Vagina (tissue), 2 donors: ENCODE results near the gene SDK2. TPM values are rescaled to one million over a fixed set of nuclear protein-coding genes. Genes with fewer than 3 reads are reported as not detected.

Experiments
- DNase-seq, 2 donors: peaks; one replicate each; pipeline ENCODE4 v3.0.0-alpha.2; 2017; ENCODE audit errors: extremely low spot score in 2 of 2
- H3K27ac ChIP-seq: fragments of 200-600 bp; sonication (generic); one replicate; pipeline ENCODE4 v1.5.1; 2019
- H3K27me3 ChIP-seq: fragments of 200-600 bp; sonication (generic); one replicate; pipeline ENCODE4 v1.5.1; 2019
- H3K36me3 ChIP-seq, 2 donors: fragments of 200-600 bp; sonication (generic); one replicate each; pipeline ENCODE4 v1.5.1; 2017 to 2019
- H3K4me1 ChIP-seq: fragments of 200-600 bp; sonication (generic); one replicate; pipeline ENCODE4 v1.5.1; 2019
- H3K4me3 ChIP-seq, 2 donors: fragments of 200-600 bp; sonication (generic); 1 replicate in 1 of 2; 2 replicates in 1 of 2; pipeline ENCODE4 v1.5.1; 2016 to 2019
- H3K9me3 ChIP-seq: fragments of 200-600 bp; sonication (generic); one replicate; pipeline ENCODE4 v1.5.1; 2019
- CTCF ChIP-seq, 3 experiments: fragments of 450-650 bp in 2 of 3; fragments of 200-600 bp in 1 of 3; sonication (generic) in 1 of 3; IDR thresholded peaks; one replicate each; pipeline ENCODE4 v1.5.1; 2017 to 2019; ENCODE audit warnings: antibody characterized with exemption in 3 of 3, mild to moderate bottlenecking in 2 of 3, moderate library complexity in 2 of 3
- POLR2A ChIP-seq, 2 donors: fragments of 450-650 bp; IDR thresholded peaks; one replicate each; pipeline ENCODE4 v1.6.1; 2017; ENCODE audit warnings: antibody characterized with exemption in 2 of 2, mild to moderate bottlenecking in 2 of 2, moderate library complexity in 2 of 2
- POLR2AphosphoS5 ChIP-seq, 2 donors: sonication (generic); formaldehyde crosslinking; IDR thresholded peaks; one replicate each; pipeline ENCODE4 v1.9.0; 2017; ENCODE audit warnings: antibody characterized with exemption in 2 of 2, mild to moderate bottlenecking in 2 of 2, low read depth in 1 of 2; ENCODE audit not compliant: insufficient read depth in 1 of 2
- intact Hi-C: fragments of 100-400 bp; cut with DNase I; formaldehyde crosslinking; loops from one replicate; pipeline ENCODE4 v1.15.1; 2023
- total RNA-seq: library from RNA; depleted of rRNA; stranded (reverse); fragments of >200 nt; gene quantifications from one replicate; pipeline ENCODE4 v1.2.3, GENCODE V29; 2016

Gene SDK2
- total RNA-seq, 1 donor from 2014 or later: 1.7 TPM

- no peak for DNase-seq
- H3K4me1 ChIP-seq: peaks cover 77% of the 10 kb centered on the region
- H3K36me3 ChIP-seq: no peaks in the 10 kb centered on the region
- intact Hi-C loops: loop anchor here (10.0 kb wide), 1 partner anchor 113 kb away; the partner anchor contains the start of gene COG1
- no peaks in the 10 kb centered on the region for H3K27me3 ChIP-seq
- peak overlapping the region; percentile 48 to 99 for H3K4me3 ChIP-seq
- H3K27ac ChIP-seq: peak overlapping the region; percentile 100
- no peaks in the 10 kb centered on the region for H3K9me3 ChIP-seq
- TF ChIP-seq CTCF (IDR thresholded peaks at IDR 0.05): no peak
- peak; percentile 60 to 74 for TF ChIP-seq POLR2AphosphoS5 (IDR thresholded peaks at IDR 0.05; ENCODE audit: insufficient read depth in 1 of 2, low read depth in 1 of 2)
- peak in 1 of 2 donors; percentile 14 for TF ChIP-seq POLR2A (IDR thresholded peaks at IDR 0.05)
Measured at GRCh38 chr17:73308017-73308823, 336.0 kb downstream of the SDK2 start.

- intact Hi-C loops: loop anchor here (10.0 kb wide), 1 partner anchor 112 kb away; the partner anchor contains the start of gene COG1
- no peak for DNase-seq
- no peaks in the 10 kb centered on the region for H3K36me3 ChIP-seq
Measured at GRCh38 chr17:73307130-73307529, 337.1 kb downstream of the SDK2 start.

DNA sequence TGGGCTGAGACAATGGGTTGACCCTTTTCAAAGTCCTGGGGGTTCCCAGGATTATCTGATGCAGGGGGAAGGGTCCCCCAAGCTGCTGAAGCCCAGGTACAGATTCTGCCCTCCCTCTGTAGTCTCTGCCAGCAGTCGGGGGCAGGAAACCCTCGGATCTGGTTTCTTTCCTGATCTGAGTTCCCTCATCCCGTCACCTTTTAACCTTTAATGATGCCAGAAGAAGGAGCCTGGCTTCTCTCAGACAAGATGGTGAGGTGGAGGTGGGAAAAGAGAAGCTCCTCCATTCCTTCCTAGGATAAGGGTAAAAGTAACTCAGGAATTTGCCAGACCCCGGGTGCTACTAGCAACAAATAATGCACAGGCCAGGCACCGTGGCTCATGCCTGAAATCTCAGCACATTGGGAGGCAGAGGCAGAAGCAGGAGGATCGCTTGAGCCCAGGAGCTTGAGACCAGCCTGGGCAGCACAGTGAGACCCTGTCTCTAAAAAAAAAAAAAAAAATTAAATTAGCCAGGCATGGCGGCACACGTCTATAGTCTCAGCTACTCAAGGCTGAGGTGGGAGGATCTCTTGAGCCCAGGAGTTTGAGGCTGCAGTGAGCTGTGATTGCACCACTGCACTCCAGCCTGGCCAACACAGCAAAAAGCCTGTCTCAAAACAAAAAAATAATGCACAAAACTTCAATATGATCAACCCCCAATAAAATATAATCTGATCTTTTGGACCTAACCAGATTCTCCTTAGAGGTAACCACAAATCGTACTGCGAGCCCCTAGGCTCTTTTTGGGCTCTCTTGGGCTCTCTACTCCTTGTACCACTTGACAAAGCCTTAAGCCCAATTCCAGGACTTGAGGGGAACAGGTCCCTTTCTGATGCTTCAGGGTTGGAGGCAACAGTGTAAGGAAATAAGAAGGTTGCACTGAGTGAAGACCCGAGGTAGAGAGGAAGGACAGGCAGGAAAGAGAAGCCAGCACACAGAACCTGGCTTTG lies 338.1 kb downstream of the SDK2 start:
- H3K27ac ChIP-seq: peak overlapping the region; percentile 100
- peak overlapping the region; percentile 35 to 65 for H3K4me3 ChIP-seq
- TF ChIP-seq POLR2AphosphoS5 (IDR thresholded peaks at IDR 0.05; ENCODE audit: insufficient read depth in 1 of 2, low read depth in 1 of 2): no peak
- TF ChIP-seq CTCF (IDR thresholded peaks at IDR 0.05): no peak
- TF ChIP-seq POLR2A (IDR thresholded peaks at IDR 0.05): no peak
- no peak for DNase-seq
- H3K4me1 ChIP-seq: peaks cover 92% of the 10 kb centered on the region
- intact Hi-C loops: loop anchor here (10.0 kb wide), 1 partner anchor 111 kb away; the partner anchor contains the start of gene COG1
- H3K36me3 ChIP-seq: no peaks in the 10 kb centered on the region
- H3K27me3 ChIP-seq: no peaks in the 10 kb centered on the region
- H3K9me3 ChIP-seq: no peaks in the 10 kb centered on the region

More at GRCh38 chr17:73307130-73307529, 337.1 kb downstream of the SDK2 start:
- Histone ChIP-seq H3K27ac (peak overlapping the region; percentile 100), H3K4me3 (no peak overlapping the region), H3K9me3 (no peaks in the 10 kb centered on the region), H3K27me3 (no peaks in the 10 kb centered on the region), H3K4me1 (peaks cover 82% of the 10 kb centered on the region)
- no peak for TF ChIP-seq POLR2A (IDR thresholded peaks at IDR 0.05)
- TF ChIP-seq CTCF (IDR thresholded peaks at IDR 0.05): no peak
- TF ChIP-seq POLR2AphosphoS5 (IDR thresholded peaks at IDR 0.05; ENCODE audit: insufficient read depth in 1 of 2, low read depth in 1 of 2): no peak

- Histone ChIP-seq H3K36me3 (no peaks in the 10 kb centered on the region), H3K4me3 (peak overlapping the region; percentile 35 to 65), H3K27me3 (no peaks in the 10 kb centered on the region), H3K4me1 (peaks cover 99% of the 10 kb centered on the region), H3K9me3 (no peaks in the 10 kb centered on the region), H3K27ac (peak overlapping the region; percentile 100)
- intact Hi-C loops: loop anchor here (10.0 kb wide), 1 partner anchor 110 kb away; the partner anchor contains the start of gene COG1
- TF ChIP-seq POLR2A (IDR thresholded peaks at IDR 0.05) (no peak), POLR2AphosphoS5 (IDR thresholded peaks at IDR 0.05; ENCODE audit: insufficient read depth in 1 of 2, low read depth in 1 of 2) (peak; percentile 51 to 65), CTCF (IDR thresholded peaks at IDR 0.05) (peak in 1 of 3 experiments; percentile 11)
- peak in 1 of 2 donors; percentile 87 for DNase-seq
Measured at GRCh38 chr17:73304971-73305812, 339.1 kb downstream of the SDK2 start.
